IMR-90 (cell line): Measurements from ENCODE around the gene LNX1. TPM values are rescaled to one million over a fixed set of nuclear protein-coding genes. Genes with fewer than 3 reads are reported as not detected.

Source experiments
- ATAC-seq: fragments of 200-7000 bp; cut with Tn5 transposase; 2 replicates; pipeline ENCODE4 v1.9.1; 2020; ENCODE audit warnings: low read depth, mild to moderate bottlenecking, moderate library complexity
- BruUV-seq: library from RNA; stranded (reverse); fragments of 400-500 nt; replicated peaks from 2 replicates; lab custom pipeline; 2021; lab: Mats Ljungman, UMichigan
- CTCF ChIA-PET: fragments of 300-600 bp; formaldehyde crosslinking; extraction: SDS; loops from one replicate; lab custom pipeline; 2021; ENCODE audit warnings: antibody characterized with exemption; lab: Yijun Ruan, JAX
- POLR2A ChIA-PET: fragments of 300-600 bp; sonication (Branson Sonifier 250); formaldehyde crosslinking; loops from one replicate; lab custom pipeline; 2022; ENCODE audit warnings: antibody characterized with exemption; ENCODE audit not compliant: unreplicated experiment; lab: Charles Lee
- DNase-seq: peaks from one replicate; pipeline ENCODE4 v3.0.0; 2013
- H2AFZ ChIP-seq: replicated peaks from 2 replicates; pipeline ENCODE3; 2013; ENCODE audit warnings: low read length, mild to moderate bottlenecking; ENCODE audit not compliant: poor library complexity
- H2AK5ac ChIP-seq: 2 replicates; pipeline ENCODE4 v1.6.1; 2013; ENCODE audit warnings: low read depth, low read length, inconsistent platforms
- H2AK9ac ChIP-seq: replicated peaks from 2 replicates; pipeline ENCODE3; 2013; ENCODE audit warnings: mild to moderate bottlenecking, low read depth, low read length, moderate library complexity; ENCODE audit not compliant: poor library complexity
- H2BK120ac ChIP-seq: 2 replicates; pipeline ENCODE4 v1.6.1; 2013; ENCODE audit warnings: low read depth, low read length, inconsistent platforms
- H2BK15ac ChIP-seq: 3 replicates; pipeline ENCODE4 v1.6.1; 2013; ENCODE audit warnings: low read depth, low read length, inconsistent platforms
- H2BK20ac ChIP-seq: 2 replicates; pipeline ENCODE4 v1.6.1; 2013; ENCODE audit warnings: low read depth, mild to moderate bottlenecking, inconsistent platforms, low read length, moderate library complexity
- H2BK5ac ChIP-seq: 2 replicates; pipeline ENCODE4 v1.6.1; 2013; ENCODE audit warnings: mild to moderate bottlenecking, low read depth, low read length, inconsistent platforms; ENCODE audit not compliant: poor library complexity, severe bottlenecking
- H3K14ac ChIP-seq: replicated peaks from 2 replicates; pipeline ENCODE4 v1.6.1; 2013; ENCODE audit warnings: low read depth, low read length, inconsistent platforms
- H3K18ac ChIP-seq: 2 replicates; pipeline ENCODE4 v1.6.1; 2013; ENCODE audit warnings: low read depth, low read length, control low read depth
- H3K23ac ChIP-seq: 2 replicates; pipeline ENCODE4 v1.6.1; 2013; ENCODE audit warnings: low read depth, low read length, inconsistent platforms
- H3K27ac ChIP-seq: 2 replicates; pipeline ENCODE4 v1.5.1; 2013; ENCODE audit warnings: mild to moderate bottlenecking, control low read depth, low read length; ENCODE audit not compliant: insufficient read depth
- H3K27me3 ChIP-seq: 2 replicates; pipeline ENCODE4 v1.6.1; 2013; ENCODE audit warnings: low read length; ENCODE audit not compliant: control insufficient read depth, insufficient read depth
- H3K36me3 ChIP-seq: 2 replicates; pipeline ENCODE4 v1.6.1; 2013; ENCODE audit warnings: low read length, mixed read lengths; ENCODE audit not compliant: control insufficient read depth, insufficient read depth
- H3K4ac ChIP-seq: 2 replicates; pipeline ENCODE4 v1.6.1; 2013; ENCODE audit warnings: low read depth, low read length, inconsistent platforms
- H3K4me1 ChIP-seq: 2 replicates; pipeline ENCODE4 v1.6.1; 2013; ENCODE audit warnings: low read length, mixed read lengths; ENCODE audit not compliant: control insufficient read depth, insufficient read depth
- H3K4me2 ChIP-seq: 2 replicates; pipeline ENCODE4 v1.6.1; 2013; ENCODE audit warnings: low read depth, mild to moderate bottlenecking, control low read depth, low read length, moderate library complexity
- H3K4me3 ChIP-seq: 2 replicates; pipeline ENCODE4 v1.5.1; 2013; ENCODE audit warnings: low read depth, mild to moderate bottlenecking, control low read depth, low read length, moderate library complexity; ENCODE audit not compliant: insufficient read depth
- H3K56ac ChIP-seq: 2 replicates; pipeline ENCODE4 v1.6.1; 2013; ENCODE audit warnings: low read length, inconsistent platforms; ENCODE audit not compliant: insufficient read depth; ENCODE audit errors: extremely low read depth
- H3K79me1 ChIP-seq, 2 experiments: 2 replicates each; pipeline ENCODE4 v1.6.1; 2013; ENCODE audit warnings: low read length in 2 of 2, inconsistent platforms in 1 of 2, low read depth in 1 of 2
- H3K9ac ChIP-seq: 2 replicates; pipeline ENCODE4 v1.6.1; 2013; ENCODE audit warnings: low read depth, low read length, control low read depth
- H3K9me1 ChIP-seq: 2 replicates; pipeline ENCODE4 v1.6.1; 2013; ENCODE audit warnings: low read length, inconsistent platforms; ENCODE audit not compliant: insufficient read depth
- H3K9me3 ChIP-seq: 2 replicates; pipeline ENCODE4 v1.6.1; 2013; ENCODE audit warnings: low read length; ENCODE audit not compliant: control insufficient read depth, insufficient read depth
- H4K20me1 ChIP-seq: 2 replicates; pipeline ENCODE4 v1.6.1; 2013; ENCODE audit warnings: low read length, inconsistent platforms; ENCODE audit not compliant: insufficient read depth
- H4K5ac ChIP-seq: 2 replicates; pipeline ENCODE4 v1.6.1; 2013; ENCODE audit warnings: mild to moderate bottlenecking, low read depth, low read length, control low read depth
- H4K8ac ChIP-seq, 2 experiments: 2 replicates each; pipeline ENCODE4 v1.6.1; 2013; ENCODE audit warnings: low read depth in 2 of 2, low read length in 2 of 2, control low read depth in 1 of 2, inconsistent platforms in 1 of 2
- H4K91ac ChIP-seq: 2 replicates; pipeline ENCODE4 v1.6.1; 2013; ENCODE audit warnings: low read depth, low read length, inconsistent platforms; ENCODE audit not compliant: insufficient read depth
- CEBPB ChIP-seq: IDR thresholded peaks from 2 replicates; pipeline ENCODE4 v1.6.1; 2012; ENCODE audit warnings: low read depth, low read length, improper control_type of control experiment
- CTCF ChIP-seq: conservative IDR thresholded peaks from 2 replicates; pipeline ENCODE4 v1.5.1; 2012; ENCODE audit warnings: mild to moderate bottlenecking, low read depth, low read length, improper control_type of control experiment
- ELK1 ChIP-seq: fragments of 150-350 bp; IDR thresholded peaks from 2 replicates; pipeline ENCODE4 v1.6.1; 2016; ENCODE audit warnings: low read depth, mild to moderate bottlenecking, low read length, moderate library complexity, borderline replicate concordance
- WGBS, 2 experiments: methylation state at CpG; one replicate each; pipeline versions ENCODE4 v1.1.5 to v1.1.7; 2013; ENCODE audit warnings: missing lambda C conversion rate in 2 of 2; ENCODE audit not compliant: insufficient read length in 1 of 2; ENCODE audit errors: extremely low coverage in 2 of 2; 5-methylcytosine and 5-hydroxymethylcytosine counted together
- dilution Hi-C: fragments of 300-500 bp; cut with HindIII; formaldehyde crosslinking; loops from one replicate; pipeline ENCODE4 v1.14.3; 2018; ENCODE audit warnings: low sequenced_read_pairs; ENCODE audit not compliant: unreplicated experiment
- in situ Hi-C: fragments of 300-500 bp; cut with MboI; formaldehyde crosslinking; loops from 3 replicates; pipeline ENCODE4 v1.14.3; 2019; ENCODE audit warnings: low sequenced_read_pairs, inconsistent platforms, mixed read lengths
- intact Hi-C: fragments of 100-400 bp; cut with micrococcal nuclease; formaldehyde crosslinking; loops from 2 replicates; pipeline ENCODE4 v1.10.0; 2022
- polyA plus RNA-seq, 3 experiments: library from polyadenylated mRNA; depleted of rRNA; stranded (reverse); fragments of >200 nt; gene quantifications; 2 replicates each; pipeline ENCODE4 v1.2.3, GENCODE V29; 2012; ENCODE audit warnings: low replicate concordance in 1 of 3
- total RNA-seq: library from RNA; depleted of rRNA; stranded (reverse); fragments of >200 nt; gene quantifications from 2 replicates; pipeline ENCODE4 v1.2.3, GENCODE V29; 2012

The LNX1 gene
- total and polyA plus RNA-seq, 2 of the 4 experiments (the other 2 are of a cell fraction): 0.15 to 0.36 TPM

DNA sequence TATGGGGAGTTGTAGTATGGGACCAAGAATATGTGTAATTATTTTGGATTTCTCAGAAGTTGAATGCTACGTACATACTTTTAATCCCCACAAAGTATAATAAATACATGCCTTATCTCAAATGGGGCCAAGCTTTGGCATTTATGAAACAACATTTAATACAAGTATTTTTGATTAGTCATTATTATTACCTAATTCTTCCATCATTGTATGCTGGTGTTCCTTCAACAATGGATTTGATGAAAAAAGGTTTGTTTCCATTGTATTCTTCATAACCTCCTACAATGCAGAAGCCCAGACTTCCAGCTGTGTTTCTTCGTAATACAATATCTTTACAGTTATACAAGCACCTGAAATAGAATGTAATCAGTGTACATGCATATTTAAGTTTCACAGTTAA lies 130.0 kb downstream of the LNX1 start:
- Histone ChIP-seq H3K14ac (no peak overlapping the region), H2AK5ac (no peak overlapping the region), H4K91ac (no peak overlapping the region), H2BK120ac (no peak overlapping the region), H3K4ac (no peak overlapping the region), H3K4me2 (no peak overlapping the region; the same call in 1 of the 2 replicates), H3K27ac (peak overlapping the region; percentile 51; the same call in 1 of the 2 replicates), H3K56ac (no peak overlapping the region), H3K23ac (no peak overlapping the region), H3K79me1 (peaks cover 3 to 11% of the 10 kb centered on the region in 2 experiments), H3K18ac (no peak overlapping the region; the same call in 1 of the 2 replicates), H2BK20ac (no peak overlapping the region), H3K27me3 (no peaks in the 10 kb centered on the region), H3K9me1 (peaks cover 2% of the 10 kb centered on the region), H4K8ac (no peak overlapping the region), H2BK5ac (peak overlapping the region; percentile 84), H3K9ac (no peak overlapping the region), H2AFZ (no peak overlapping the region), H2BK15ac (no peak overlapping the region), H3K4me3 (no peak overlapping the region), H3K9me3 (no peaks in the 10 kb centered on the region), H3K36me3 (peaks cover 5% of the 10 kb centered on the region), H3K4me1 (peaks cover 7% of the 10 kb centered on the region), H4K20me1 (no peaks in the 10 kb centered on the region), H2AK9ac (no peak overlapping the region), H4K5ac (no peak overlapping the region)
- no TSS peak for BruUV-seq
- ATAC-seq: peak; percentile 39
- peak; percentile 30 for DNase-seq
- POLR2A ChIA-PET: no interaction called here
- intact Hi-C loops: no loop called here
- CTCF ChIA-PET: interaction anchor here (0.5 kb wide), 1 partner anchor 183 kb away, joined by 3 read pairs; no protein-coding TSS in a partner anchor
- in situ Hi-C loops: no loop called here
- dilution Hi-C loops: no loop called here
- WGBS, 2 experiments: no CpG with 5 or more reads among the region's 2 CpGs
- TF ChIP-seq ELK1: no peak
- no peak for TF ChIP-seq CTCF
- TF ChIP-seq CEBPB: no peak
